Measurements from ENCODE around the gene CPAMD8.
A peak's percentile ranks its signal among the peaks of the same experiment; 100 is the strongest.

CPAMD8 gene

GRCh38 chr19:16914421-16914820 lies 112.2 kb downstream of the CPAMD8 start:
- DNase-seq: no peak

GRCh38 chr19:16912780-16913179 lies 113.8 kb downstream of the CPAMD8 start:
- no peak for DNase-seq

- no peak for DNase-seq
Observed at GRCh38 chr19:16911046-16911445, 115.6 kb downstream of the CPAMD8 start.

- no peak for DNase-seq
Observed at GRCh38 chr19:16908759-16909158, 117.9 kb downstream of the CPAMD8 start.

GRCh38 chr19:16904599-16904998 lies 122.0 kb downstream of the CPAMD8 start:
- DNase-seq: no peak

- no peak for DNase-seq
Observed at GRCh38 chr19:16903347-16903746, 123.3 kb downstream of the CPAMD8 start.

GRCh38 chr19:16902545-16902944 lies 124.1 kb downstream of the CPAMD8 start:
- DNase-seq: no peak

GRCh38 chr19:16901491-16902175 lies 125.0 kb downstream of the CPAMD8 start:
- DNase-seq: peak; percentile 48

GRCh38 chr19:16899566-16900075 lies 127.0 kb downstream of the CPAMD8 start:
- DNase-seq: peak; percentile 84

- DNase-seq: no peak
Observed at GRCh38 chr19:16898361-16899015, 128.1 kb downstream of the CPAMD8 start.

GRCh38 chr19:16897856-16898161 lies 128.8 kb downstream of the CPAMD8 start:
- no peak for DNase-seq

- DNase-seq: peak; percentile 98
Observed at GRCh38 chr19:16897029-16897855, 129.4 kb downstream of the CPAMD8 start.

GRCh38 chr19:16896146-16897028 lies 130.2 kb downstream of the CPAMD8 start:
- DNase-seq: peak; percentile 95

- no peak for DNase-seq
Observed at GRCh38 chr19:16895467-16896145, 131.0 kb downstream of the CPAMD8 start.

- DNase-seq: no peak
Observed at GRCh38 chr19:16894080-16894479, 132.5 kb downstream of the CPAMD8 start.

- no peak for DNase-seq
Observed at GRCh38 chr19:16893686-16893989, 133.0 kb downstream of the CPAMD8 start.

- DNase-seq: no peak
Observed at GRCh38 chr19:16892868-16893685, 133.5 kb downstream of the CPAMD8 start.

GRCh38 chr19:16892436-16892835 lies 134.2 kb downstream of the CPAMD8 start:
- DNase-seq: no peak

GRCh38 chr19:16891696-16892382 lies 134.8 kb downstream of the CPAMD8 start:
- no peak for DNase-seq

- DNase-seq: peak; percentile 82
Observed at GRCh38 chr19:16890461-16891184, 136.0 kb downstream of the CPAMD8 start.
